Cardiac fibroblast (primary cell): ENCODE measurements around the gene MTA1.

Experiments
- DNase-seq, 2 donors: peaks; one replicate each; pipeline versions ENCODE4 v3.0.0 to v3.0.0-alpha.2; 2010; ENCODE audit warnings: low read depth in 2 of 2
- H3K4me3 ChIP-seq, 2 donors: replicated peaks in 1 of 2; 1 replicate in 1 of 2; 2 replicates in 1 of 2; pipeline ENCODE4 v1.5.1; 2011; ENCODE audit warnings: low read depth in 2 of 2, low read length in 2 of 2, mild to moderate bottlenecking in 2 of 2, moderate library complexity in 1 of 2
- TF ChIP-seq, protein P1 (sequence below): IDR thresholded peaks from one replicate; pipeline ENCODE4 v1.5.1; 2011; ENCODE audit warnings: low read depth, mild to moderate bottlenecking, low read length, inconsistent platforms

The MTA1 gene

DNA sequence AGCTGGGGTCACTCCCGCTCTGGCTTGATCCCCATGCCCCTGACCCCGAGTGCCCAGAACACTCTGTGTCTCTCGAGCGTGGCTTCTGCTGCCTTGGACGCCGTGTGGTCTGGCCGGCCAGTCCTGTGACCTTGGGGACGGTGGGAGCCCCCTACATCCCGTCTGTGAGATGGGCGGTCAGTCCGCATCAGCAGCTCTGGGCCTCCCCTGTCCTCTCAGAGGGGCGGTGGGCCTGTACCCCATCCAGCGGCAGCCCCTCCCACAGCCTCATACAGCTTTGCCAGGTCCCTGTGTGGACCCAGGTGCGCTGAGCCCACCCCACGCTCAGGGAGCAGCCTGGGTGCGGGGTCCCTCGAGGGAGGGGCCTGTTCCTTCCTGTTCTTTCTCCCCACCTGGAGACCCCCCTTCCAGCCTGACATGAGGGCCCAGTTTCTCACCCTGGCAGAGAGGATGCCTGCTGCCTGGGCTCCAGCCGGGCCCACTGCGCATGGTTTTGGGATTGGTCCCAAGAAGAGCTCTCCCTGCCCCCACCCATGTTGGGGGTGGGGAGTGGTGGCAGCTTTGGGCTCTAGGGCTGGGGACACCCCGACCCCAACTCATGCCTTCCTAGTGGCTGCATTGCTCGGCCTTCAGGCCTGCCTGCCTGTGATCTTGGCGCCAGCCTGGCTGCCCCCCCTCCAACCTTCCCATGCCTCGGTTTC lies 1.5 kb downstream of the MTA1 start:
- no peak for DNase-seq
- TF ChIP-seq, protein P1, sequence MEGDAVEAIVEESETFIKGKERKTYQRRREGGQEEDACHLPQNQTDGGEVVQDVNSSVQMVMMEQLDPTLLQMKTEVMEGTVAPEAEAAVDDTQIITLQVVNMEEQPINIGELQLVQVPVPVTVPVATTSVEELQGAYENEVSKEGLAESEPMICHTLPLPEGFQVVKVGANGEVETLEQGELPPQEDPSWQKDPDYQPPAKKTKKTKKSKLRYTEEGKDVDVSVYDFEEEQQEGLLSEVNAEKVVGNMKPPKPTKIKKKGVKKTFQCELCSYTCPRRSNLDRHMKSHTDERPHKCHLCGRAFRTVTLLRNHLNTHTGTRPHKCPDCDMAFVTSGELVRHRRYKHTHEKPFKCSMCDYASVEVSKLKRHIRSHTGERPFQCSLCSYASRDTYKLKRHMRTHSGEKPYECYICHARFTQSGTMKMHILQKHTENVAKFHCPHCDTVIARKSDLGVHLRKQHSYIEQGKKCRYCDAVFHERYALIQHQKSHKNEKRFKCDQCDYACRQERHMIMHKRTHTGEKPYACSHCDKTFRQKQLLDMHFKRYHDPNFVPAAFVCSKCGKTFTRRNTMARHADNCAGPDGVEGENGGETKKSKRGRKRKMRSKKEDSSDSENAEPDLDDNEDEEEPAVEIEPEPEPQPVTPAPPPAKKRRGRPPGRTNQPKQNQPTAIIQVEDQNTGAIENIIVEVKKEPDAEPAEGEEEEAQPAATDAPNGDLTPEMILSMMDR: no peak

DNA sequence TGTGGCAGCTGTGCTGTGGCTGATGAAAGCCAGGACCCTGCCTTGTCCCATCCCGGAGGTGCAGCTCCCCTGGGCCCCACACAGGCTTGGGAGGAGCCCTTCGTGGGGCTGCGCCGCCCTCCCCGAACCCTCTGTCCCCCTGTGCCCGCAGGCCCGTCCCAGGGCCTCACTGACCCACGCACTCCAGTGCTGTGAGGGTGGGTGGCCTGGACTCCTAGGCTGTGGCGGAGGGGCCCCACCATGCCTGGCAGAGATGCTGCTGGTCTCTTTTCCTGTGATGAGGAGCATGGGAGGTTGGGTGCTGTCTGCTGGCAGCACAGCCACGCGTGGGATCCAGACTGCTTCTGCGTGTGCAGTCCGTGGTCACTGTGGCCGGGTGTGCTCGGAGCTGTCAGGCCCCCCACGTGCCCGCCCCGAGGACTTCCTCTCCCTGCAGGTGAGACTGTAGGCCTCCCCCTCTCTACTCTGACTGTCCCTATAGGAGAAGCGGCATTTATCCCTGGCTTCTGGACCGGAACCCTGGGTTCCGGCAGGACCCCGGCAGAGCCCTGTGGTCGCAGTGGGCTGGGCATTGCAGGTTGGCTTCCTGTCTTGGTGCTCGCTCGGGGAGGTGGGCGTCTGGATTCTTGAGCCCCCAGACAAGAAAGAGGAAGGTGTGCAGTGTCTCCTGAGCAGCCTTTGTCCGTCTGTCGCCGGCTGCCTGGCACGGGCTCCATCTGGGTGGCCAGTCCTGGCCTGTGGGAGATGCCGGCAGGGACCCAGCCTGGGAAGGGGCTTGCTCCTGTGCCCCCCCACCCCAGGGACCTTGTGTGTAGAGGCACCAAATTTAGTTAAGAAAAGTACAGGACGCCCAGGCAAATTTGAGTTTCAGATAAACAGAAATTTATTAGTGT lies 2.3 kb downstream of the MTA1 start:
- TF ChIP-seq, protein P1: no peak
- no peak for DNase-seq
- H3K4me3 ChIP-seq: peak overlapping the region; percentile 76 to 85

More for the DNA sequence above, 1.5 kb downstream of the MTA1 start:
- H3K4me3 ChIP-seq: peak overlapping the region; percentile 76 to 85

DNA sequence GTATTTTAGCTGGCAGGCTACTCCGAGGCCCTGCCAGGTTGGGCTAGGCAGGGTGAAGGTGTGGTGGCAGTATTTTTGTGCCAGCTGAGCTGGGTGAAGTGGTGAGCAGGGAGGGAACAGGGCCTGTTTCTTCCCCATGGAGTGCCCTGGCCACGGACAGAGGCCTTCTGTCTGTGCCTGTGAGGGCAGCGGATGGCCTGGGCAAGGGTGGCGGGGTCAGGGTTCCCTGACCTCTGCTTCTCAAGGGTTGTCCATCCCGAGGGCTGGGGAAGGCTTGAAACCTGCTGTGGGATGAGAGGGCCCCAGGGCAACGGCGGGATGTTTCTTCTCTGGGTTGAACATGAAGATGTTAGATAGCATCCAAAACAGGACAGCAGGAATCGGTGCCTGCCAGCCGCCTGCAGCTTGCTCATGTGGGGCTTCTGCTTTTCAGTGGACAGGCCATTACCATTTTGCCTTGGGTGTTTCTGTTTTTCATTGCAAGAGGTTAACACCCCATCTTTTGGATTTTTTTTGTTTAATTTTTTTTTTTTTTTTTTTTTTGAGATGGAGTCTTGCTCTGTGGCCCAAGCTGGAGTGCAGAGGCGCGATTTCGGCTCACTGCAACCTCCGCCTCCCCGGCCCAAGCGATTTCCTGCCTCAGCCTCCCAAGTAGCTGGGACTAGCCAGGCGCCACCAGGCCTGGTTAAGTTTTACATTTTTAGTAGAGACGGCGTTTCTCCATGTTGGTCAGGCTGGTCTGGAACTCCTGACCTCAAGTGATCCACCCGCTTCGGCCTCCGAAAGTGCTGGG lies 3.3 kb downstream of the MTA1 start:
- DNase-seq: no peak
- no peak overlapping the region for H3K4me3 ChIP-seq
- TF ChIP-seq, protein P1: no peak

DNA sequence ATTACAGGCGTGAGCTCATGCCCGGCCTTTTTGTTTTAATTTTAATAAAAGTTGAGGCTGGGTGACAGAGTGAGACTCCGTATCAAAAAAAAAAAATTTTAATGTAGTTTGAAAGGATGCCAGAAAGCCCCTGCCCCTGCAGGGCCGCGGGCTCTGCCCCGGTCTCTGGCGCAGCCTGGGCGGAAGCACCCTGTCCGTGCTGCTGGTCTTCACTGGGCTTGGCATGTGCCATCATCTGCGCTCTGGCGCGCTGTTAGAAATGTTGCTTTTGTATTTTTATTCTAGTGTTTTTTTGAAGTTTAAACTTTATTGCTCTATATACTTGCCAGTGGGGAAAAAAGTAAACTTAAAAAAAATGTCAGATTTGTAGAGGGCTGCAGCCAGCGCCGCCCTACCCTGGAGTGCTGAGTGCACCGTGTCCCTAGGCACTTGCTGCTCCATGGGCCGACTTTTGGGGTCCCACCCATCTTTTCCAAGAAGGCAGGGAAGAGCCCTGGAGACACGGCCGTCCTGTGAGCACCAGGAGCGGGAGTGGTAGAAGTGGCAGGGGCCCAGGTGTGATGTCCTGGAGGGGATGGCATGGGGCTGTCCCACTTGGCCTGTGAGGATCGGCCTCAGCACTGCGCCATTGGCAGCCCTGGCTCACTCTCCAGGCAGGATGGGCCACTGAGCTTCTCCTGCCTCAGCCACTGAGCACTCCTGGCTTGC lies 4.0 kb downstream of the MTA1 start:
- TF ChIP-seq, protein P1: no peak
- DNase-seq: no peak
- H3K4me3 ChIP-seq: no peak overlapping the region

DNA sequence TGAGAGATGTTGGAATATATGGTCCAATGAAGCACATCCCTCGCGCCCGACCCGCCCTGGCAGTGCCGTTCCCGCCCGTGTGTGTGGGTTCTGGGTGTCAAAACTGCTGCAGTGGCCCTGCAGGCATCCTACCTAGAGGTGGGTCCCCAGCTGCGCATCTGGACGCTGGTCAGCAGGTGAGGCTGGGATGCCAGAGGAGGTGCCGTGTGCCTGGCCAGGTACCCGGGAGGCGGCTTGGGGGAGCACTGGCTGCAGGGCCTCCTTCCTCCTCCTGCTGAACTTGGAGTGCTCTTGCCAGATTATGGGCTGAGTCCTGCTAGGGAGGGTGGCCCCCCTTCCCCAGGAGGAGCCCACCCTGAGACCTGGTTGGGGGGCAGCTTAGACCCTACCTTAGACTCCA lies 5.2 kb downstream of the MTA1 start:
- H3K4me3 ChIP-seq: no peak overlapping the region
- DNase-seq: no peak
- TF ChIP-seq, protein P1: no peak

DNA sequence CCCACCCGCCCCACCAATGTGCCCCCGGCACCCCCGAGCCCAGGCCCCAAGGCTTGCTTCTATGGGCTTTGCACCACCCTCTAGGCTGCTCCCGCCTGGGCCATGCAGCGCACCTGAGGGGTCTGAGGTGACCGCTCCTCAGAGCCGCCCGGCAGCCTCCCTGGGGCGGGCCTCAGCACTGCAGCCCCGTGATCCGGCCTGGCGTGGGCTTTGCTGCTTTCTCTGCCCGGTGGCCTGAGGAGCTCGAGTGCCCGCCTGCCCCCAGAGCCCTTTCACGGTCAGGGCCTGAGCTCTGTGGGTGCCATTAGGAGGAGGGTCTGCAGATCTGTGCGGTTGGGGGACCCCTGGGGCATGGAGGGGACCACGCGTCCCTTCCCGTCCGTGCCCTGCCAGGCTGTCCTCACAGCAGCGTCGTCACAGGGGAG lies 6.2 kb downstream of the MTA1 start:
- TF ChIP-seq, protein P1: no peak
- DNase-seq: no peak
- H3K4me3 ChIP-seq: no peak overlapping the region
